Gastroesophageal sphincter (tissue), 4 donors: ENCODE data around the gene HPCAL1. TPM values are rescaled to one million over a fixed set of nuclear protein-coding genes. Genes with fewer than 3 reads are reported as not detected.

Experiments
- ATAC-seq: fragments of 150-250 bp; one replicate; pipeline ENCODE4 v1.9.1; 2016; ENCODE audit warnings: mild to moderate bottlenecking, moderate library complexity
- H3K27ac ChIP-seq, 4 donors: fragments of 200-600 bp; sonication (generic) in 3 of 4; 1 replicate in 3 of 4; 2 replicates in 1 of 4; pipeline ENCODE4 v1.5.1; 2016 to 2019
- H3K27me3 ChIP-seq: fragments of 200-600 bp; sonication (generic); one replicate; pipeline ENCODE4 v1.5.1; 2019
- H3K36me3 ChIP-seq, 2 donors: fragments of 200-600 bp; sonication (generic); one replicate each; pipeline ENCODE4 v1.5.1; 2019; ENCODE audit warnings: control low read depth in 1 of 2
- H3K4me1 ChIP-seq, 3 donors: fragments of 200-600 bp; sonication (generic); 1 replicate in 2 of 3; 2 replicates in 1 of 3; pipeline ENCODE4 v1.5.1; 2016 to 2019; ENCODE audit warnings: control low read depth in 2 of 3
- H3K4me3 ChIP-seq, 2 donors: fragments of 200-600 bp; sonication (generic); one replicate each; pipeline ENCODE4 v1.5.1; 2019; ENCODE audit warnings: mild to moderate bottlenecking in 1 of 2, moderate library complexity in 1 of 2
- H3K9me3 ChIP-seq, 3 donors: fragments of 200-600 bp; sonication (generic); one replicate each; pipeline ENCODE4 v1.5.1; 2017 to 2019; ENCODE audit warnings: control low read depth in 2 of 3
- CTCF ChIP-seq, 4 experiments: fragments of 200-600 bp in 2 of 4; fragments of 450-650 bp in 2 of 4; sonication (generic) in 1 of 4; IDR thresholded peaks; one replicate each; pipeline ENCODE4 v1.5.1; 2017 to 2019; ENCODE audit warnings: antibody characterized with exemption in 4 of 4, mild to moderate bottlenecking in 2 of 4, moderate library complexity in 2 of 4
- EP300 ChIP-seq: sonication (generic); formaldehyde crosslinking; IDR thresholded peaks from one replicate; pipeline ENCODE4 v1.6.1; 2017; ENCODE audit warnings: antibody characterized with exemption, mild to moderate bottlenecking
- POLR2A ChIP-seq, 2 donors: fragments of 450-650 bp; IDR thresholded peaks; one replicate each; pipeline ENCODE4 v1.6.1; 2017; ENCODE audit warnings: antibody characterized with exemption in 2 of 2, mild to moderate bottlenecking in 2 of 2, moderate library complexity in 1 of 2
- POLR2AphosphoS5 ChIP-seq: sonication (generic); formaldehyde crosslinking; IDR thresholded peaks from one replicate; pipeline ENCODE4 v1.6.1; 2017; ENCODE audit warnings: antibody characterized with exemption
- WGBS, 2 donors: methylation state at CpG; one replicate each; pipeline ENCODE4 v1.1.5; 2018; ENCODE audit warnings: low coverage in 1 of 2; 5-methylcytosine and 5-hydroxymethylcytosine counted together
- total RNA-seq, 4 donors: library from RNA; depleted of rRNA; stranded (reverse); fragments of >200 nt; gene quantifications; one replicate each; pipeline ENCODE4 v1.1.0, GENCODE V29; 2016

The HPCAL1 gene
- total RNA-seq, 4 donors from 2014 or later, result 17.0 to 42.1 (median 29.8) TPM

GRCh38 chr2:10360850-10361588 is 58.3 kb downstream of the HPCAL1 start:
- H3K4me1 ChIP-seq, result no peaks in the 10 kb centered on the region
- H3K36me3 ChIP-seq, result peaks cover 0 to 17% of the 10 kb centered on the region in 2 donors
- no peaks in the 10 kb centered on the region for H3K9me3 ChIP-seq
- no peak for ATAC-seq
- no peak overlapping the region for H3K4me3 ChIP-seq
- H3K27me3 ChIP-seq, result no peaks in the 10 kb centered on the region
- 60 to 76% methylated on average over 1 to 12 of the region's 16 CpGs for WGBS, 2 donors
- TF ChIP-seq CTCF (IDR thresholded peaks at IDR 0.05) (no peak), EP300 (no peak), POLR2A (IDR thresholded peaks at IDR 0.05) (no peak), POLR2AphosphoS5 (no peak)
- no peak overlapping the region for H3K27ac ChIP-seq

- no peak for ATAC-seq
- Histone ChIP-seq H3K9me3 (no peaks in the 10 kb centered on the region), H3K4me1 (no peaks in the 10 kb centered on the region), H3K27ac (no peak overlapping the region), H3K4me3 (no peak overlapping the region), H3K27me3 (no peaks in the 10 kb centered on the region), H3K36me3 (peaks cover 0 to 17% of the 10 kb centered on the region in 2 donors)
- TF ChIP-seq CTCF (IDR thresholded peaks at IDR 0.05), result no peak
- no peak for TF ChIP-seq POLR2AphosphoS5
- no peak for TF ChIP-seq POLR2A (IDR thresholded peaks at IDR 0.05)
- no peak for TF ChIP-seq EP300
- WGBS, 2 donors, result 30% methylated on average over 2 of the region's 14 CpGs; no CpG with 5 or more reads in 1 of the 2 donors
Measured at GRCh38 chr2:10362096-10362897, 59.6 kb downstream of the HPCAL1 start.

GRCh38 chr2:10362898-10363454 is 60.3 kb downstream of the HPCAL1 start:
- Histone ChIP-seq H3K4me3 (no peak overlapping the region), H3K4me1 (no peaks in the 10 kb centered on the region), H3K36me3 (peaks cover 0 to 17% of the 10 kb centered on the region in 2 donors), H3K27me3 (no peaks in the 10 kb centered on the region), H3K9me3 (no peaks in the 10 kb centered on the region), H3K27ac (no peak overlapping the region)
- ATAC-seq, result no peak
- TF ChIP-seq CTCF (IDR thresholded peaks at IDR 0.05) (no peak), POLR2AphosphoS5 (no peak), POLR2A (IDR thresholded peaks at IDR 0.05) (no peak), EP300 (no peak)
- WGBS, 2 donors, result 80% methylated on average over 2 of the region's 8 CpGs; no CpG with 5 or more reads in 1 of the 2 donors

GRCh38 chr2:10363861-10364610 is 61.3 kb downstream of the HPCAL1 start:
- ATAC-seq, result no peak
- WGBS, 2 donors, result 92 to 100% methylated on average over 4 to 8 of the region's 23 CpGs
- H3K36me3 ChIP-seq, result peaks cover 0 to 7% of the 10 kb centered on the region in 2 donors
- no peaks in the 10 kb centered on the region for H3K27me3 ChIP-seq
- TF ChIP-seq POLR2A (IDR thresholded peaks at IDR 0.05), result no peak
- TF ChIP-seq EP300, result no peak
- TF ChIP-seq POLR2AphosphoS5, result no peak
- TF ChIP-seq CTCF (IDR thresholded peaks at IDR 0.05), result no peak
- H3K9me3 ChIP-seq, result no peaks in the 10 kb centered on the region
- H3K4me1 ChIP-seq, result no peaks in the 10 kb centered on the region
- H3K27ac ChIP-seq, result no peak overlapping the region
- no peak overlapping the region for H3K4me3 ChIP-seq
